Mesodermal cell (in vitro differentiated cells): ENCODE data around the gene APBA2.

Experiments
- H3K27ac ChIP-seq: 2 replicates; pipeline ENCODE4 v1.7.0; 2013; ENCODE audit warnings: mild to moderate bottlenecking, low read depth, low read length, moderate library complexity; ENCODE audit not compliant: severe bottlenecking
- H3K36me3 ChIP-seq: 2 replicates; pipeline ENCODE4 v1.7.1; 2013; ENCODE audit warnings: mild to moderate bottlenecking, low read length, moderate library complexity; ENCODE audit not compliant: control insufficient read depth, insufficient read depth
- H3K4me1 ChIP-seq: one replicate; pipeline ENCODE4 v1.7.1; 2013; ENCODE audit warnings: mild to moderate bottlenecking, low read length; ENCODE audit not compliant: insufficient read depth, control insufficient read depth, poor library complexity, severe bottlenecking
- H3K4me3 ChIP-seq: 2 replicates; pipeline ENCODE4 v1.7.0; 2013; ENCODE audit warnings: low read length, control low read depth, mild to moderate bottlenecking; ENCODE audit not compliant: insufficient read depth, poor library complexity, severe bottlenecking; ENCODE audit errors: extremely low read depth
- H3K9me3 ChIP-seq: 2 replicates; pipeline ENCODE4 v1.7.1; 2013; ENCODE audit warnings: mild to moderate bottlenecking, low read length, moderate library complexity; ENCODE audit not compliant: control insufficient read depth
- whole genome bisulfite sequencing, 2 experiments: methylation state at CpG; one replicate each; pipeline ENCODE4 v1.1.5; 2013; ENCODE audit warnings: missing lambda C conversion rate in 2 of 2; ENCODE audit not compliant: insufficient coverage in 2 of 2; 5-methylcytosine and 5-hydroxymethylcytosine counted together

The APBA2 gene

GRCh38 chr15:28878209-28878608 lies 7.6 kb upstream of the APBA2 start:
- WGBS, 2 experiments, result 92 to 93% methylated on average over 15 of the region's 15 CpGs
- H3K9me3 ChIP-seq, result no peaks in the 10 kb centered on the region
- H3K27ac ChIP-seq, result no peak overlapping the region
- H3K4me3 ChIP-seq, result no peak overlapping the region
- no peaks in the 10 kb centered on the region for H3K36me3 ChIP-seq
- H3K4me1 ChIP-seq, result no peaks in the 10 kb centered on the region

GRCh38 chr15:28879551-28879950 lies 6.2 kb upstream of the APBA2 start:
- Histone ChIP-seq H3K4me3 (no peak overlapping the region), H3K4me1 (no peaks in the 10 kb centered on the region), H3K36me3 (no peaks in the 10 kb centered on the region), H3K9me3 (no peaks in the 10 kb centered on the region), H3K27ac (no peak overlapping the region)
- 84 to 97% methylated on average over 8 to 9 of the region's 9 CpGs for WGBS, 2 experiments

- Histone ChIP-seq H3K27ac (no peak overlapping the region), H3K36me3 (no peaks in the 10 kb centered on the region), H3K4me1 (peaks cover 5% of the 10 kb centered on the region), H3K9me3 (no peaks in the 10 kb centered on the region), H3K4me3 (no peak overlapping the region)
- WGBS, 2 experiments, result 91 to 100% methylated on average over 1 to 3 of the region's 5 CpGs
These were observed 5.1 kb upstream of the APBA2 start for GRCh38 chr15:28880680-28881079.

- 54 to 96% methylated on average over 3 of the region's 3 CpGs for WGBS, 2 experiments
- peaks cover 5% of the 10 kb centered on the region for H3K4me1 ChIP-seq
- H3K4me3 ChIP-seq, result no peak overlapping the region
- no peaks in the 10 kb centered on the region for H3K9me3 ChIP-seq
- no peak overlapping the region for H3K27ac ChIP-seq
- H3K36me3 ChIP-seq, result no peaks in the 10 kb centered on the region
These were observed 4.6 kb upstream of the APBA2 start for GRCh38 chr15:28881170-28881569.

- H3K4me1 ChIP-seq, result peaks cover 5% of the 10 kb centered on the region
- H3K36me3 ChIP-seq, result no peaks in the 10 kb centered on the region
- H3K9me3 ChIP-seq, result no peaks in the 10 kb centered on the region
- 100% methylated on average over 1 of the region's 1 CpG; no CpG with 5 or more reads in 1 of the 2 experiments for WGBS, 2 experiments
- H3K27ac ChIP-seq, result no peak overlapping the region
- no peak overlapping the region for H3K4me3 ChIP-seq
These were observed 4.2 kb upstream of the APBA2 start for GRCh38 chr15:28881600-28881999.

GRCh38 chr15:28884151-28884940 lies 1.4 kb upstream of the APBA2 start:
- no peak overlapping the region for H3K4me3 ChIP-seq
- no peak overlapping the region for H3K27ac ChIP-seq
- 85 to 100% methylated on average over 4 to 6 of the region's 11 CpGs for WGBS, 2 experiments
- H3K36me3 ChIP-seq, result no peaks in the 10 kb centered on the region
- no peaks in the 10 kb centered on the region for H3K9me3 ChIP-seq
- peaks cover 9% of the 10 kb centered on the region for H3K4me1 ChIP-seq

- WGBS, 2 experiments, result 46 to 47% methylated on average over 24 to 31 of the region's 31 CpGs
- H3K4me3 ChIP-seq, result peak overlapping the region; percentile 53
- no peak overlapping the region for H3K27ac ChIP-seq
- H3K4me1 ChIP-seq, result peaks cover 9% of the 10 kb centered on the region
- H3K9me3 ChIP-seq, result no peaks in the 10 kb centered on the region
- no peaks in the 10 kb centered on the region for H3K36me3 ChIP-seq
These were observed 595 bp upstream of the APBA2 start for GRCh38 chr15:28885128-28885629.

GRCh38 chr15:28886431-28887338 lies 911 bp downstream of the APBA2 start:
- no peak overlapping the region for H3K27ac ChIP-seq
- no peaks in the 10 kb centered on the region for H3K9me3 ChIP-seq
- H3K36me3 ChIP-seq, result no peaks in the 10 kb centered on the region
- peak overlapping the region; percentile 53 for H3K4me3 ChIP-seq
- peaks cover 9% of the 10 kb centered on the region for H3K4me1 ChIP-seq
- WGBS, 2 experiments, result 27 to 35% methylated on average over 40 to 44 of the region's 61 CpGs

- WGBS, 2 experiments, result 81% methylated on average over 11 of the region's 17 CpGs
- no peak overlapping the region for H3K4me3 ChIP-seq
These were observed 1.8 kb downstream of the APBA2 start for GRCh38 chr15:28887339-28888174.

GRCh38 chr15:28888302-28888894 lies 2.6 kb downstream of the APBA2 start:
- WGBS, 2 experiments, result 93 to 96% methylated on average over 13 to 17 of the region's 18 CpGs

More at GRCh38 chr15:28887339-28888174, 1.8 kb downstream of the APBA2 start:
- Histone ChIP-seq H3K27ac (no peak overlapping the region), H3K36me3 (no peaks in the 10 kb centered on the region), H3K9me3 (no peaks in the 10 kb centered on the region), H3K4me1 (peaks cover 9% of the 10 kb centered on the region)

More at GRCh38 chr15:28888302-28888894, 2.6 kb downstream of the APBA2 start:
- no peak overlapping the region for H3K4me3 ChIP-seq
- H3K9me3 ChIP-seq, result no peaks in the 10 kb centered on the region
- H3K4me1 ChIP-seq, result peaks cover 9% of the 10 kb centered on the region
- H3K27ac ChIP-seq, result no peak overlapping the region
- H3K36me3 ChIP-seq, result no peaks in the 10 kb centered on the region
